HuH-7 (cell line): Measurements from ENCODE around the gene KLRC4.
"Not testable (repeated sequence)": the region's sequence is repeated elsewhere in the genome, so short reads cannot be mapped to it uniquely, and the experiment has no call there.

Experiments used
- DNase-seq: peaks from one replicate; pipeline ENCODE4 v3.0.0; 2011; ENCODE audit warnings: low spot score

The KLRC4 gene, protein sequence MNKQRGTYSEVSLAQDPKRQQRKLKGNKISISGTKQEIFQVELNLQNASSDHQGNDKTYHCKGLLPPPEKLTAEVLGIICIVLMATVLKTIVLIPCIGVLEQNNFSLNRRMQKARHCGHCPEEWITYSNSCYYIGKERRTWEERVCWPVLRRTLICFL

GRCh38 chr12:10409392-10409791, at the start of gene KLRC4:
Gene KLRC4 (minus strand): TSS chr12:10409757. CDS start chr12:10409575, 182 bp downstream.
- DNase-seq = no peak

DNA sequence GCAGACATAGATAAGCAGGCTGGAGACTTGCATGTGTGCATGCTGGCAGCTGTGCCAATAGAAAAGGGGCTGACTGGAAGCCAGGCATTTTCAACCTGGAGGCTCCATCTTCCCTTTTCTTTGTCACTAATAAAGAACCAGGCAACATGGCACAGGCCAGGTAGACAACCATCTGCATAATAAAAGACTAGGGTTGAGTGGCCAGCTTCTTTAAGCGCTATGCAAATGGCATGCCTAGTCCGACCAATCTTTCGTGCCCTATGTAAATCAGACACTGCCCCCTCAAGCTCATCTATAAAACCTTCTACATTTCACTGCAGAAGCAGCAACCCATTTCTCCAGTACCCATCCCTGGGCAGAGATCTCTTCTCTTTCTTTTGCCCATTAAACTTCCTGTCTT, 48.2 kb upstream of the KLRC4 start:
- no peak for DNase-seq

- DNase-seq = no peak
Measured at GRCh38 chr12:10456856-10457255, 47.3 kb upstream of the KLRC4 start.

DNA sequence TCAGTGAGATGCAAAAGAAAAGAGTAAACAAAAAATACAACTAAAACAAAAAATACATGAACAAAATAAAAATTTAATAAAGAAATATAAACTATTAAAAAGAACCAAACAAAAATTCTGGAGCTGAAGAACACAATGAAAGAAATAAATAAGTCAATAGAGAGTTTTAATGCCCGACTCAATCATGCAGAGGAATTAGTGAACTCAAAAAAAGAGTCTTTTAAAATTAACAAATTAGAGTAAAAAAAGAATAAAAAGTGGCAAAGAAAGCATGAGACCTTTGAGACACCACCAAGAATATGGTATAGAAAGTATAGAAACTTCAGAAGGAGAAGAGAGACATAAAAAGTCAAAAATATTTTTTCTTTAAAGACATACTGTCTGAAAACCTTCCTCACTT, 46.2 kb upstream of the KLRC4 start:
- no peak for DNase-seq

- DNase-seq = no peak
Measured at GRCh38 chr12:10454531-10454930, 45.0 kb upstream of the KLRC4 start.

GRCh38 chr12:10453156-10453555, 43.6 kb upstream of the KLRC4 start, which contains the start of gene KLRC1:
Gene KLRC1 (minus strand): TSS chr12:10453377. CDS start chr12:10451156, 2,221 bp downstream.
- DNase-seq = no peak

DNA sequence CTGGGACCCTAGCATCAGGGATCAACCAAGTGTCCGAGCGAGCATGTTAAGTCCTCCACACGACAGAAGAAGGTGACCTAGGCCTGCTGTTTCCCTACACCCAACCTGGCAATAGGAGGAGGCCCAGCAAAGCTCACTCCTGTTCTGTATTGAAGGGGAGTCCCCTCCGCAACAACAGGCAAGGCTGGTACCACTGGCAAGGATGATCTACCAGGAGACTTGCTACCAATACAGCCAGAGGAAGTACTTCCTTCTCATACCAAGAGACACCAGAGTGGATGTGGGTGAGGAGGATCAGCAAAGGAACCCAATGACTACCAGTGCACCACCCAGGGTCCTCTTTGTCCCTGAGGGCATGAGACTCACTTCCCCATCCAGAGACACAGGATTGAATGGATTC, 38.7 kb upstream of the KLRC4 start:
- DNase-seq = no peak

- DNase-seq = not testable (repeated sequence)
Measured at GRCh38 chr12:10446052-10446451, 36.5 kb upstream of the KLRC4 start.

GRCh38 chr12:10441144-10441543, 31.6 kb upstream of the KLRC4 start:
- not testable (repeated sequence) for DNase-seq

DNA sequence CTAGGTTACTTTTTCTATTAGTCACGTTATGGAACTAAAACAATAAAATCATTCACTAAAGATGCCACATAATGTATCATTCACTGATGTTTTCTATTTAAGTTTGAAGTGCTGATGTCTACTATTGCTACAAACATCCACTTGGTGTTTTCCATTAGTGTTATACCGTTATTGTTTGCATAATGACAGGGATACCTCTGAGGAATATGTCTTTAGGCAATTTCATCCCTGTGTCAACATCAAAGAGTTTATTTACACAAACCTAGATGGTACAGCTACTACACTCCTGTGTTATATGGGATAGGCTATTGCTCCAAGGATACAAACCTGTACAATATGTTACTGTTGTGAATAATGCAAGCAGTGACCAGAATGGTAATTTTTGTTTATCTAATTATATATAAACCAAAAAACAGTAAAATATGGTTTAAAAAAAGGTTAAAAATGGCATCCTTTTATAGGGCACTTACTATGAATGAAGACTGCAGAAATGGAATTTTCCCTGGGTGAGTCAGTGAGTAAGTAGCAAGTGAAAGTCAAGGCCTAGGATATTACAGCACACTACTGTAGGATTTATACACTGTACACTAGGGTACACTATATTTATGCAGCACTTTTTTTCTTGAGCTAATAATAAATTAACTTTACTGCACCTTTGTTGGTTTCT, 30.2 kb upstream of the KLRC4 start:
- not testable (repeated sequence) for DNase-seq

GRCh38 chr12:10437601-10438000, 28.0 kb upstream of the KLRC4 start:
- DNase-seq = not testable (repeated sequence)

- not testable (repeated sequence) for DNase-seq
Measured at GRCh38 chr12:10435816-10436215, 26.3 kb upstream of the KLRC4 start, which contains the start of gene KLRC2. Gene KLRC2 (minus strand): TSS chr12:10436010. CDS start chr12:10435986, 24 bp downstream.

- DNase-seq = not testable (repeated sequence)
Measured at GRCh38 chr12:10430623-10431022, 21.1 kb upstream of the KLRC4 start.

GRCh38 chr12:10425938-10426337, 16.4 kb upstream of the KLRC4 start:
- not testable (repeated sequence) for DNase-seq

GRCh38 chr12:10424260-10424899, 14.8 kb upstream of the KLRC4 start:
- not testable (repeated sequence) for DNase-seq

DNA sequence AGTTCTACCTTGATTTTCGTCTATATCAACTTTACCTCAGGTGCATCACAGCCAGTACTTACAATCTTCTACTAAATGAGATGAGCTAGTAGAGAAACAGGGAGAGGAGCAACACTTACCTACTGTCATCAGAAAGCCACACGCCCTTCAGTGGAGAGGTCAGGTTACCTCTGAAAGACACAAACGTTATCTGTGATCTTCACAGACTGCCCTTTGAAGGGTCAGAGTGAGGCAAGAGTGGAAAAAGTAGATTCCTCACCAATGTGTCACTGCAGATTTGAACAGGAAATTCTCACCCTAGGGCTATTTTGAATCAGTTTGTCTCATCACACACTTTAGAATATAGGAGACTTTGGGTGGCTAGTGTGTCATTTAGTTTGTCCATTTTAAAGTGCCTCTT, 12.6 kb upstream of the KLRC4 start:
- DNase-seq = not testable (repeated sequence)

- not testable (repeated sequence) for DNase-seq
Measured at GRCh38 chr12:10420334-10420733, 10.8 kb upstream of the KLRC4 start, which contains the start of gene KLRC3. Gene KLRC3 (minus strand): TSS chr12:10420595. CDS start chr12:10420550, 45 bp downstream.

DNA sequence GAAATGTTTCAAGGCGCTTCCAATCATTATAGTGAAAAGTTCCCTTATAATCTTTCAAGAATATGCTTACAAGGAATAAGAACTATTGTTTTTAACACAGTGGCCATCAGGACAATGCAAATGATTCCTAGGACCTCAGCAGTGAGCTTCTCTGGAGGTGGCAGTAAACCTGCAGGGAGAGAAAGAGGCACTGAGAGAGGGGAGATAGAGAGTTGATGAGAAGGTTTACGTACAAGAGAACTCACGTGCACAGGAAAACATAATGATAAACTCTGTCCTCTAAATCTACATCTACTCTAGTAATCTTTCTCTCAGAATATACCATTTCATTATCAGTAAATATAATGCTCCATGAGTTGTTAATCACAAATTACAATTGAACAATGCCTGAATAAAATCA, 715 bp downstream of the KLRC4 start:
- no peak for DNase-seq

DNA sequence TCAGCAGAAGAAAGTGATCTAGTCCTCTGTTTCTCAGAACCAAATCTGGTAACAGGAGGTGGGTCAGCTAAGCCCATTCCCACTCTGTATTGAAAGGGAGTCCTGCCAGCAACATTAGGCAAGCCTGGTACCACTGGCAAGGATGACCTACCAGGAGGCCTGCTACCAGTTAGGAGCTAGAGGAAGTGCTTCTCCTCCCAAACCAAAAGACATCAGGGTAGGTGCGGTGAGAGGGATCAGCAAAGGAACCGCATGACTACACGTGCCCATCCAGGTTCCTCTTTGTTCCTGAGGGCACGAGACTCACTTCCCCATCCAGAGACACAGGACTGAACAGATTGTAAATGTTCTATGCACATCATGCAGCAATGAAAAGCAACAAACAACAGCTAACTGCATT, 2.8 kb downstream of the KLRC4 start:
- no peak for DNase-seq

DNA sequence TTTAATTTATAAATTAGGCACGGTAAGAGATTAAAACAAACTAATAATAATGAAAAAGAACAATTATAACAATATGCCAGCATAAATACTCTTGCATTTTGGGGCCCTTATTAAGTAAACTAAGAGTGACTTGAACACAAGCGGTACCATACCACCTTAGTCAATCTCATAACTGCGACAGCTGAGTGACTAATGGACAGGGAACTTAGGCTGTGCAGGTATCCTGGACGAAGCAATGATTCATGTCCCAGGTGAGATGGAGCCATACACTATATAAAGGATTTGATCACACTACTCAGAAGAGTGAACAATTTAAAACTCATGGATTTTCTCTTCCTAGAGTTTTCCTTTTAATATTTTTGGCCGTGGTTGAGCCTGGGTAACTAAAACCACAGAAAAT, 4.3 kb downstream of the KLRC4 start:
- DNase-seq = no peak

GRCh38 chr12:10404798-10405197, 4.8 kb downstream of the KLRC4 start:
- no peak for DNase-seq

DNA sequence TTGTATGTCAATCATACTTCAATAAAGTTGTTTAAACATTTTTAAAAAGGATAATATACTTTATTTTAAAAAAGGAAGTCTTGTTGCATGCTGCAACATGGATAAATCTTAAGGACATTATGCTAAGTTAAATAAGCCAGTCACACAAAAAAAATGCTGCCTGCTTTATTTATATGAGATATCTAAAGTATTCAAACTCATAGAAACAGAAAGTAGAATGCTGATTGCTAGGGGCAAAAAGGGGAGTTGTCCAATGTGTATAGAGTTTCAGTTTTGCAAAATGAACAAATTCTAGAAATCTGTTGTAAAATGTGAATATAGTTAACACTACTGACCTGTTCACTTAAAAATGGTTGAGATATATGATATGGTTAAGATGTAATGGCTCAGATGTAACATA, 8.7 kb downstream of the KLRC4 start:
- DNase-seq = no peak

- DNase-seq = no peak
Measured at GRCh38 chr12:10398168-10398567, 11.4 kb downstream of the KLRC4 start.
